Measurements from ENCODE around the gene TNS1. TPM values are rescaled to one million over a fixed set of nuclear protein-coding genes. Genes with fewer than 3 reads are reported as not detected.

The TNS1 gene
- total and polyA plus RNA-seq, 2 experiments from 2014 or later: 81.6 to 99.3 TPM

DNA sequence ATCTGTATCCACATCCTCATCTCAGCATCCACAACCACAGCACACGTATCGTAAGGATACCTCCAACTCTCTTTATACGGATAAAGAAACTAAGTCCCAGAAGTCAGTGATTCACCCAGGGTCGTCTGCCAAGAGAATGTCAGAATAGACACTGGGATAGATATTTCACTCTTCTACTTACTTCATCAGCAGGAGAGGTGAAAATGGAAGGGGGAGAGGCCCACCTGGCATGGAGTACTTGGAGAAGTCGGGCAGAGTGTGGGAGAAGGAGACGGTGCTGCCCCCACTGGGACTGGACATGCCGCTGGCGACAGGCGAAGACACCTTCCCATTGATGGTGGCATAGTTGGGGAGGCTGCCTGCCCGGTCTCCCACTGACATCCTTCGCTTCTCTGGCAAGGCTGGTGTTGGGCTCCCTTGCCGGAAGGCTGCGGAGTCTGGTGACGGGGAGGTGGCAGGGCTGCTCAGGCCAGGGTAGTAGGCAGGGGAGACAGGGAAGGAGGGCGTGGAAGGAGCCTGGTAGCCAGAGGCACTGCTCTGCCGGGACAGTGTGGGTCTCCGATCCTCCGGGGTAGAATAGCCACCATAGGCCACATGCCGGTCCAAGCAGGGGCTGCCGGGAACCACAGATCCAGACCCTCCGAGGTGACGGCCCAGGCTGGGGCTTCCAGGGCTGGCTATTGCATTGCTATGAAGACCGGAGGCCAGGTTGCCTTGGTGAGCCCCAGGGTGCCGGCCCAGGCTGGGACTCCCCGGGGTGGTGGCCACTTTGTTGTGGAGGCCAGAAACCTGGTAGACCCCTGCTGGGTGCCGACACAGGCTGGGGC is 185.1 kb downstream of the TNS1 start:
- TF ChIP-seq EZH2 (IDR thresholded peaks at IDR 0.05; ENCODE audit: insufficient read depth, poor library complexity, severe bottlenecking): no peak
- Histone ChIP-seq H3K27ac (no peak overlapping the region), H3K9me3 (ENCODE audit: low read depth) (no peaks in the 10 kb centered on the region), H3K79me2 (ENCODE audit: insufficient read depth) (peaks cover 40% of the 10 kb centered on the region), H3K4me2 (ENCODE audit: unreplicated experiment) (no peak overlapping the region), H2AFZ (no peak overlapping the region), H3K9me2 (ENCODE audit: insufficient read depth) (no peaks in the 10 kb centered on the region), H3K27me3 (replicated peaks; ENCODE audit: insufficient read depth) (no peaks in the 10 kb centered on the region), H3F3A (ENCODE audit: insufficient read depth) (peaks cover 35% of the 10 kb centered on the region), H4K20me1 (ENCODE audit: insufficient read depth) (no peaks in the 10 kb centered on the region), H3K36me3 (ENCODE audit: low read depth) (peaks cover 77% of the 10 kb centered on the region), H3K4me3 (no peak overlapping the region), H3K9ac (no peak overlapping the region), H3K4me1 (ENCODE audit: insufficient read depth) (peaks cover 7% of the 10 kb centered on the region)
- 86 to 88% methylated on average over 21 to 26 of the region's 26 CpGs for WGBS, 2 experiments (ENCODE audit: low coverage in 1 of 2, low lambda C conversion rate in 2 of 2, missing lambda C conversion rate in 2 of 2)
- DNase-seq: no peak
- in situ Hi-C loops (cut with MboI): no loop called here

DNA sequence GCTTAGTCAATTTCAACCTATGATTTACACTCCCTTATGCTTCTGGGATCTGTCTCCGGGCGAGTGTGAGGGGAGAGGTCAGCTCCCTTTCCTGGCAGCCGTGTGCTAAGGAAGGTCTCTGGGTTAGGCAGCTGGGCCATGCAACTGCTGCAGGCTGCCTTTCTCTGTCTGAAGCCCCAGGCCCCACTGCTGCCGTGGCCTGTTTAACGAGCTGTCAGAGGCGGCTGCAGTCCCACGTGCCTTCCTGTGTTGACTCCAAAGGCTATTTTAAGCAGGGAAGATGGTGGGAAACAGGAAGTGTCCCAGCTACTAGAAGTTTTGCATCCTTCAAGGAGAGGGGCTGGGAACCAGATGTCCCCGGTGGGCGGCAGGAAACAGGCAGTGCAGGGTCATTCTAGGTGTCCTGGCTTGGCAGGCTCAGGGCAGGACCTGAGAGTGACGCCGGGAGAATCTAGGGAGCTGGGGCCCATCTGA is 186.4 kb downstream of the TNS1 start:
- H3K9me2 ChIP-seq (ENCODE audit: insufficient read depth): no peaks in the 10 kb centered on the region
- 41 to 46% methylated on average over 11 of the region's 11 CpGs for WGBS, 2 experiments (ENCODE audit: low coverage in 1 of 2, low lambda C conversion rate in 2 of 2, missing lambda C conversion rate in 2 of 2)
- H3K9ac ChIP-seq: 0 out of 2 replicates have a peak overlapping the region, but pooled peaks have one; percentile 1
- H3K4me1 ChIP-seq (ENCODE audit: insufficient read depth): no peaks in the 10 kb centered on the region
- no peak overlapping the region for H3K27ac ChIP-seq
- H3K9me3 ChIP-seq (ENCODE audit: low read depth): no peaks in the 10 kb centered on the region
- no peak for TF ChIP-seq EZH2 (IDR thresholded peaks at IDR 0.05; ENCODE audit: insufficient read depth, poor library complexity, severe bottlenecking)
- no peak for TF ChIP-seq EZH2phosphoT487 (IDR thresholded peaks at IDR 0.05; ENCODE audit: insufficient read depth, low read depth)
- H3K36me3 ChIP-seq (ENCODE audit: low read depth): peaks cover 85% of the 10 kb centered on the region
- no peaks in the 10 kb centered on the region for H4K20me1 ChIP-seq (ENCODE audit: insufficient read depth)
- H3K4me3 ChIP-seq: no peak overlapping the region
- in situ Hi-C loops (cut with MboI): no loop called here
- no peak overlapping the region for H2AFZ ChIP-seq
- no peak overlapping the region for H3K4me2 ChIP-seq (ENCODE audit: unreplicated experiment)
- H3K79me2 ChIP-seq (ENCODE audit: insufficient read depth): peaks cover 35% of the 10 kb centered on the region
- H3K27me3 ChIP-seq (replicated peaks; ENCODE audit: insufficient read depth): no peaks in the 10 kb centered on the region
- H3F3A ChIP-seq (ENCODE audit: insufficient read depth): peaks cover 43% of the 10 kb centered on the region
- no peak for DNase-seq

DNA sequence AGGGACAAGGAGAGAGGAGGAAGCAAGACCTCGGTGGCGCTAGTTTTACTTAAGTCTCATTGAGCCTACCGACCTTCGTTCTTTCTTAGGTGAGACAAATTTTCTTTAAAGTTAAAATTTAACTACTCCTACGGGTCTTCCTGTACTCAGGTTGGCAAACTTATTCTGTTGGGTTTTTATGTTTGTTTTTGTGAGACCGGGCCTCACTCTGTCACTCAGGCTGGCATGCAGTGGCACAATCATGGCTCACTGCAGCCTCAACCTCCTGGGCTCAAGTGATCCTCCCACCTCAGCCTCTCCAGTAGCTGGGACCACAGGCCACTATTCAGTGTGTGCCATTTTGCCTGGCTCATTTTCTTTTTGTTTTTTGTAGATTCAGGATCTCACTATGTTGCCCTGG is 189.0 kb downstream of the TNS1 start:
- no peak overlapping the region for H3K4me3 ChIP-seq
- H3K4me2 ChIP-seq (ENCODE audit: unreplicated experiment): no peak overlapping the region
- H3F3A ChIP-seq (ENCODE audit: insufficient read depth): peaks cover 53% of the 10 kb centered on the region
- H3K27me3 ChIP-seq (replicated peaks; ENCODE audit: insufficient read depth): no peaks in the 10 kb centered on the region
- H3K79me2 ChIP-seq (ENCODE audit: insufficient read depth): peaks cover 30% of the 10 kb centered on the region
- no peaks in the 10 kb centered on the region for H3K9me2 ChIP-seq (ENCODE audit: insufficient read depth)
- H3K36me3 ChIP-seq (ENCODE audit: low read depth): peaks cover 87% of the 10 kb centered on the region
- H2AFZ ChIP-seq: no peak overlapping the region
- no peak for TF ChIP-seq EZH2 (IDR thresholded peaks at IDR 0.05; ENCODE audit: insufficient read depth, poor library complexity, severe bottlenecking)
- TF ChIP-seq EZH2phosphoT487 (IDR thresholded peaks at IDR 0.05; ENCODE audit: insufficient read depth, low read depth): no peak
- in situ Hi-C loops (cut with MboI): no loop called here
- no peaks in the 10 kb centered on the region for H3K4me1 ChIP-seq (ENCODE audit: insufficient read depth)
- no peaks in the 10 kb centered on the region for H3K9me3 ChIP-seq (ENCODE audit: low read depth)
- H3K27ac ChIP-seq: no peak overlapping the region
- H4K20me1 ChIP-seq (ENCODE audit: insufficient read depth): no peaks in the 10 kb centered on the region; the same call in 1 of the 2 replicates
- no peak overlapping the region for H3K9ac ChIP-seq
- DNase-seq: no peak
- 99 to 100% methylated on average over 6 of the region's 6 CpGs for WGBS, 2 experiments (ENCODE audit: low coverage in 1 of 2, low lambda C conversion rate in 2 of 2, missing lambda C conversion rate in 2 of 2)

DNA sequence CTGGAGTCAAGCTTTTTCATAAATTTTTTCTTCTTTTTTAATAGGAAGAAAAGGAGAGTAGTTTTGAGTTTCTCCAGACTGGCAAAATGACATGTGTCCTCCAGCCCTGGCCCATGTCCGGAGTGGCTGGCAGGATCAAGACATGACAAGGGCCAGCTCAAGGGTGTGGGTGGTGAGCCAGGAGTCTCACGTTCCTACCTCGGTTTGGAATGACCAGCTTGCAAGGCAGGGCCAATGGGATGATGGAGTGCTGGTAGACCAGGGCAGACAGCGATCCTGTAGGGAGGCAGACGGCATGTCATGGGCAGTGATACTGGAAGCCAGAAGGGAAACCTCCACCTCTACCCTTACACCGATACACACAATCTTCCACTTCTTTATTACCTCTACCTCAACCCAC is 190.6 kb downstream of the TNS1 start:
- Histone ChIP-seq H4K20me1 (ENCODE audit: insufficient read depth) (no peaks in the 10 kb centered on the region; the same call in 1 of the 2 replicates), H3K4me1 (ENCODE audit: insufficient read depth) (no peaks in the 10 kb centered on the region), H3K9me2 (ENCODE audit: insufficient read depth) (no peaks in the 10 kb centered on the region), H3K27ac (no peak overlapping the region), H2AFZ (no peak overlapping the region), H3K9ac (no peak overlapping the region), H3K9me3 (ENCODE audit: low read depth) (no peaks in the 10 kb centered on the region), H3F3A (ENCODE audit: insufficient read depth) (peaks cover 58% of the 10 kb centered on the region), H3K27me3 (replicated peaks; ENCODE audit: insufficient read depth) (no peaks in the 10 kb centered on the region), H3K79me2 (ENCODE audit: insufficient read depth) (peaks cover 27% of the 10 kb centered on the region), H3K4me2 (ENCODE audit: unreplicated experiment) (no peak overlapping the region), H3K36me3 (ENCODE audit: low read depth) (peaks cover 80% of the 10 kb centered on the region), H3K4me3 (no peak overlapping the region)
- TF ChIP-seq EZH2phosphoT487 (IDR thresholded peaks at IDR 0.05; ENCODE audit: insufficient read depth, low read depth): no peak
- no peak for TF ChIP-seq EZH2 (IDR thresholded peaks at IDR 0.05; ENCODE audit: insufficient read depth, poor library complexity, severe bottlenecking)
- no peak for DNase-seq
- in situ Hi-C loops (cut with MboI): no loop called here
- WGBS, 2 experiments (ENCODE audit: low coverage in 1 of 2, low lambda C conversion rate in 2 of 2, missing lambda C conversion rate in 2 of 2): 69% methylated on average over 6 of the region's 6 CpGs

All from GM23248 (cell line).